ENCODE results near the gene E2F8. TPM values are rescaled to one million over a fixed set of nuclear protein-coding genes. Genes with fewer than 3 reads are reported as not detected.
"Not testable (repeated sequence)": the region's sequence is repeated elsewhere in the genome, so short reads cannot be mapped to it uniquely, and the experiment has no call there.

The E2F8 gene, protein sequence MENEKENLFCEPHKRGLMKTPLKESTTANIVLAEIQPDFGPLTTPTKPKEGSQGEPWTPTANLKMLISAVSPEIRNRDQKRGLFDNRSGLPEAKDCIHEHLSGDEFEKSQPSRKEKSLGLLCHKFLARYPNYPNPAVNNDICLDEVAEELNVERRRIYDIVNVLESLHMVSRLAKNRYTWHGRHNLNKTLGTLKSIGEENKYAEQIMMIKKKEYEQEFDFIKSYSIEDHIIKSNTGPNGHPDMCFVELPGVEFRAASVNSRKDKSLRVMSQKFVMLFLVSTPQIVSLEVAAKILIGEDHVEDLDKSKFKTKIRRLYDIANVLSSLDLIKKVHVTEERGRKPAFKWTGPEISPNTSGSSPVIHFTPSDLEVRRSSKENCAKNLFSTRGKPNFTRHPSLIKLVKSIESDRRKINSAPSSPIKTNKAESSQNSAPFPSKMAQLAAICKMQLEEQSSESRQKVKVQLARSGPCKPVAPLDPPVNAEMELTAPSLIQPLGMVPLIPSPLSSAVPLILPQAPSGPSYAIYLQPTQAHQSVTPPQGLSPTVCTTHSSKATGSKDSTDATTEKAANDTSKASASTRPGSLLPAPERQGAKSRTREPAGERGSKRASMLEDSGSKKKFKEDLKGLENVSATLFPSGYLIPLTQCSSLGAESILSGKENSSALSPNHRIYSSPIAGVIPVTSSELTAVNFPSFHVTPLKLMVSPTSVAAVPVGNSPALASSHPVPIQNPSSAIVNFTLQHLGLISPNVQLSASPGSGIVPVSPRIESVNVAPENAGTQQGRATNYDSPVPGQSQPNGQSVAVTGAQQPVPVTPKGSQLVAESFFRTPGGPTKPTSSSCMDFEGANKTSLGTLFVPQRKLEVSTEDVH
- total RNA-seq: not detected
- long read RNA-seq: 0 reads

GRCh38 chr11:19240420-19241259 is at the start of gene E2F8:
TSS of gene E2F8 (minus strand) at chr11:19240945. CDS start at chr11:19240121, 824 bp downstream.
- peak; percentile 95 for DNase-seq (ENCODE audit: low spot score)

DNA sequence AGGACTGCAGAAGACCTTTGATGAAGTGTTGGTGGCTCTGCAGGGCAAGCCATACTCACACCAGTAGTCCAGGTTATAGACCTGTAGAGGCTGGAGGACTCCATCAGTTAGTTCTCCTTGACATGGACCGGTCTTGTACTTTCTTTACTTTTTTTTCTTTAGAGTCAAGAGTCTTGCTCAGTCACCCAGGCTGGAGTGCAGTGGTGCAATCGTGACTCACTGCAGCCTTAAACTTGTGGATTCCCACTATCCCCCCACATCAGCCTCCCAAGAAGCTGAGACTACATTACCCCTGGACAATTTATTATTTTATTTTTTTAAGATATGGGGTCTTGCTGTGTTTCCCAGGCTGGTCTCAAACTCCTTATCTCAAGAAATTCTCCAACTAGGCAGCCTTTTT is 49.6 kb upstream of the E2F8 start:
- no peak for DNase-seq (ENCODE audit: low spot score)

DNA sequence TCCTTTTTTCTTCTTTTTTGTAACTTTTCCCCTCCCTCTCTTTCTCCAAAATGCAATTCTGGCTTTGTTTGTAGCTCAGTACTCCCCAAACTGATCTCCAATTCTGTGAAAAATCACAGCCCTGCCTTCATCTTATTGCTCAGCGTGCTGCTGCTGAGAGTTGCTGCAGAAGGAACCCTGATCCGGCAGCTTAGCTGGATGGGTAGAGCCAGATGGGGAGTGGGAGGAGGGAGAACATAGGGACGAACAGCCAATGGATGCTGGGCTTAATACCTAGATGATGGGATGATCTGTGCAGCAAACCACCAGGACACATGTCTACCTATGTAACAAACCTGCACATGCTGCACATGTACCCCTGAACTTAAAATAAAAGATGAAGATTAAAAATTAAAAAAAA is 47.5 kb upstream of the E2F8 start:
- no peak for DNase-seq (ENCODE audit: low spot score)

- no peak for DNase-seq (ENCODE audit: low spot score)
These were observed 45.7 kb upstream of the E2F8 start for GRCh38 chr11:19286411-19286810.

DNA sequence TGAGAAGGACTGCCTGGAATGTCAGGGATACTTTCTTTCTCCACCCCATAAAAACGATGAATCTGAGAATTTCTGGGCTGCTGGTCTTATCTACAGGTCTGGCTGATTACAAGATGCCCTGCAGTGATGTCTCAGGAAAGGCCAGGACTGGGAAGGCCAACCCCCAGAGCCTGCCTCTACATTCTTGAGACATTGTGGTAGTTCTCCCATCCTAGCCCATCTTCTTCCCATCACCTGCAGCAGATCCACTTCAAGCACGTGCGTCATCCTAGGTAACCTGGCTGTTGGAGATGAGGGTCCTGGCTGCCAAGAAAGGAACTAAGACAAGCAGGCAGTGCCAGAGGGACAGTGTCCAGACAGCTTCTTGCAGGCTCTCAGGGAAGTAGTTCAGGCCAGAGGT is 44.1 kb upstream of the E2F8 start:
- no peak for DNase-seq (ENCODE audit: low spot score)

GRCh38 chr11:19283991-19284390 is 43.2 kb upstream of the E2F8 start:
- no peak for DNase-seq (ENCODE audit: low spot score)

- DNase-seq (ENCODE audit: low spot score): no peak
These were observed 40.8 kb upstream of the E2F8 start for GRCh38 chr11:19281555-19281954.

DNA sequence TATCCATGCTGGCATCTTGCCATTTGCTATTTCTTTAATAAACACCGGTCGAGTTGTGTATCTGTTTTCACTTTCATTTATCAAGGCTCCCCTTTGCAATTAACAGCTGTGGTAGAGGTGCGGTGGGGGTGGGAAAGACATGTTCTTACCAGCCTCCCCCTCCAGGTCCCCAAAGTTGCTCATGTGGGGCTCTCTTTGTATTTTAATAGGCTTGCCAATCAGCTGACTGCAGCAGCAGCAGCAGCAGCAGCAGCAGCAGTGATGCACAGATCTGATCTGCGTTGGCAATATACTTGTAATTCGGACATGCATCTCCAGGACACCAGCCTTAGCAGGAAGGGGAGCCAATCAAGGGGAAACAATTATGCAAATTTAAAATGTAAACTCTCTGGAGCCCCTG is 40.3 kb upstream of the E2F8 start:
- DNase-seq (ENCODE audit: low spot score): no peak

DNA sequence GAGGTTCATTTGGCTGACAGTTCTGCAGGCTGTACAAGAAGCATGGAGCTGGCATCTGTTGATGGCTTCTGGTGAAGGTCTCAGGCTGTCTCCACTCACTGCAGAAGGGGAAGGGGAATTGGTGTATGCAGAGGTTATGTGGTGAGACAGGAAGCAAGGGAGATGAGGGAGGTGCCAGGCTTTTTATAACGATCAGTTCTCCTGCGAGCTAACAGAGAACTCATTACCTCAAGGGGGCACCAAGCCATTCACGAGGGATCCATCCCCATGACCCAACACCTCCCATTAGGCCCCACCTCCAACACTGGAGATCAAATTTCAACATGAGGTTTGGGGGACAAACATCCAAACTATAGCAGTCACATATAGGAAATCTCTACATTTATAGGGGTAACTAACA is 38.7 kb upstream of the E2F8 start:
- DNase-seq (ENCODE audit: low spot score): no peak

- no peak for DNase-seq (ENCODE audit: low spot score)
These were observed 36.4 kb upstream of the E2F8 start for GRCh38 chr11:19276859-19277808.

- DNase-seq (ENCODE audit: low spot score): no peak
These were observed 34.8 kb upstream of the E2F8 start for GRCh38 chr11:19275496-19275895.

DNA sequence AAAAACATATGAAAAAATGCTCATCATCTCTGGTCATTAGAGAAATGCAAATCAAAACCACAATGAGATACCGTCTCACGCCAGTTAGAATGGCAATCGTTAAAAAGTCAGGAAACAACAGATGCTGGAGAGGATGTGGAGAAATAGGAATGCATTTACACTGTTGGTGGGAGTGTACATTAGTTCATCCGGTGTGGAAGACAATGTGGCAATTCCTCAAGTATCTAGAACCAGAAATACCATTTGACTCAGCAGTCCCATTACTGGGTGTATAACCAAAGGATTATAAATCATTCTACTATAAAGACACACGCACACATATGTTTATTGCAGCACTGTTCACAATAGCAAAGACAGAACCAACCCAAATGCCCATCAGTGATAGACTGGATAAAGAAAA is 32.5 kb upstream of the E2F8 start:
- DNase-seq (ENCODE audit: low spot score): not testable (repeated sequence)

- DNase-seq (ENCODE audit: low spot score): no peak
These were observed 28.2 kb upstream of the E2F8 start for GRCh38 chr11:19268909-19269308.

DNA sequence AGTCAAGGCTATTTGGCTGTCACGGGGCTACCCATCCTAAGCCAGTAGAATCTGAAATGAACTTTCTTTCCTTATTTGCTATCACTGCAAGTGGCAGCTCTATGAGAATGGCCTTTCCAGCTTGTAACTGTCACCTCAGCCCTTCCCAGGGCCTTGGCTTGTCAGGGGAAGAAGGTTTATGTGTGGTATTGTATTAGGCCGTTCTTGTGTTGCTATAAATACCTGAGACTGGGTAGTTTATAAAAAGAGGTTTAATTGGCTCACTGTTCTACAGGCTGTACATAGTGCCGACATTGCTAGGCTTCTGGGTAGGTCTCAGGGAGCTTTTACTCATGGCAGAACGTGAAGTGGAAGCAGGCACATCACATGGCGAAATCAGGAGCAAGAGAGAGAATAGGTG is 26.8 kb upstream of the E2F8 start:
- DNase-seq (ENCODE audit: low spot score): no peak

- DNase-seq (ENCODE audit: low spot score): no peak
These were observed 22.6 kb upstream of the E2F8 start for GRCh38 chr11:19263333-19263732.

DNA sequence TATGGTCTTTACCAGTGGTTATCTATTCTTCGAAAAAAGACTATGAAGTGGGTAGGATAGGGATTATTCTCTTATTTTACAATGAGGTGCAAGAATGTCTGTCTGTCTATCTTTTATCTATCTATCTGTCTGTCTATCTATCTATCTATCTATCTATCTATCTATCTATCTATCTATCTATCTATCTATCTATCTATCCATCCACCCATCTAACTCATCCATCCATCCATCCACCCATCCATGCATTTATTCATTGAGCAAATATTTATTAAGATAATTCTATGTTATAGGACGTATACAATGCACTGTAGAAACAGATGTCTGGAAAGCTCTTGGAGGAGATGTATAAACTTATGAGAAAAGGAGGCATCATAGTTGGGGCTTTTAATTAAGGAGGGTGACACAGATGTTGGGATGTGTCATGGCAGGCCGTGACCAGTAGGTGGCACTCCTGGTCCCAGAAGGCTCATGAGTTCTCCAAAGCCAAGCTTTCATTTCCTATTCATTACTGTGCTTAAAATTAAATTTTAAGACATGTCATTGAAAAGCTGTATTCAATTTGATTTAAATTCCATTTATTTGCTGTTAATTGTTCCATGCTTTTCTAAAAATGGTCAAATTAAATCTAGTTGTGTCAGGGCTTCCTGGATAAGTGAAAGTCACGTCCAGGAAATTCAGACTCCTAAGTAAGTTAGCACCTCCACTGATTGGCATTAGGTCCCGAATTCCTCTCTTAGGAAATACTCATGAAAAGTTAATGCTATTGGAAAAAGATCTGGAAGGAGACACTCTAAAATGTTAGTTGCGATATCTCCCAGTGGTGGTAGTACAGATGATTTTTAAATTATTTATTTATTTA is 19.0 kb upstream of the E2F8 start:
- DNase-seq (ENCODE audit: low spot score): no peak

- DNase-seq (ENCODE audit: low spot score): no peak
These were observed 18.0 kb upstream of the E2F8 start for GRCh38 chr11:19258641-19259230.

- DNase-seq (ENCODE audit: low spot score): not testable (repeated sequence)
These were observed 13.7 kb upstream of the E2F8 start for GRCh38 chr11:19254441-19254840.

DNA sequence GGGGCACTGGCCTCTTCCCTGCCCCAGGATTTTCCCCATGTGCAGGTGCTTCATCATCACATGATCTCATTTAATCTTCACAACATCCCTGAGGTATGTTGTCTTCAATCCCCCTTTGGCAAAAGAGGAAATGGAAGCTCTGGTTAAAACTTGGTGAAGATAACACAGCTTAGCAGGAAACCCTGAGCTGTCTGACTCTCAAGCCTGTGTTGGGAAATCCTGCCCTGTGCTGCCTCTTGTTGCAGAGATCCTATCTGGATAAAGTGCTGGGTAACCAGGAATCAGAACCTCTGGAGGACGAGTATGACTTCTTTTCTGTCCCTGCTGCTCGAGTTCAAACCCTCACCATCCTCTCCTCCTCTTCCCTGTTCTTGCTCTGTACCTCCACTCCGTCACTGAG is 13.1 kb upstream of the E2F8 start:
- DNase-seq (ENCODE audit: low spot score): no peak

All from mesenteric fat pad (tissue), 1 donor.